Measurements from ENCODE around the gene ZMYND12.

Gene ZMYND12

GRCh38 chr1:42430286-42431135 lies 25.3 kb downstream of the ZMYND12 start:
- peak; percentile 16 for DNase-seq (ENCODE audit: low spot score)
- in situ Hi-C loops (cut with MboI; ENCODE audit: low pct_unique_long_range_greater_than_20kb, low sequenced_read_pairs, unreplicated experiment), result no loop called here
- TF ChIP-seq CTCF (IDR thresholded peaks at IDR 0.05; ENCODE audit: extremely low read depth, insufficient read depth, missing control alignments), result no peak

- no peak for TF ChIP-seq CTCF (IDR thresholded peaks at IDR 0.05; ENCODE audit: extremely low read depth, insufficient read depth, missing control alignments)
- in situ Hi-C loops (cut with MboI; ENCODE audit: low pct_unique_long_range_greater_than_20kb, low sequenced_read_pairs, unreplicated experiment), result no loop called here
- DNase-seq (ENCODE audit: low spot score), result no peak
Measured at GRCh38 chr1:42429603-42430002, 26.2 kb downstream of the ZMYND12 start.

- in situ Hi-C loops (cut with MboI; ENCODE audit: low pct_unique_long_range_greater_than_20kb, low sequenced_read_pairs, unreplicated experiment), result no loop called here
- no peak for DNase-seq (ENCODE audit: low spot score)
- TF ChIP-seq CTCF (IDR thresholded peaks at IDR 0.05; ENCODE audit: extremely low read depth, insufficient read depth, missing control alignments), result no peak
Measured at GRCh38 chr1:42427240-42427639, 28.6 kb downstream of the ZMYND12 start.

- TF ChIP-seq CTCF (IDR thresholded peaks at IDR 0.05; ENCODE audit: extremely low read depth, insufficient read depth, missing control alignments), result no peak
- DNase-seq (ENCODE audit: low spot score), result no peak
- in situ Hi-C loops (cut with MboI; ENCODE audit: low pct_unique_long_range_greater_than_20kb, low sequenced_read_pairs, unreplicated experiment), result no loop called here
Measured at GRCh38 chr1:42424201-42424600, 31.6 kb downstream of the ZMYND12 start.

GRCh38 chr1:42423681-42424080 lies 32.1 kb downstream of the ZMYND12 start:
- no peak for DNase-seq (ENCODE audit: low spot score)
- in situ Hi-C loops (cut with MboI; ENCODE audit: low pct_unique_long_range_greater_than_20kb, low sequenced_read_pairs, unreplicated experiment), result no loop called here
- TF ChIP-seq CTCF (IDR thresholded peaks at IDR 0.05; ENCODE audit: extremely low read depth, insufficient read depth, missing control alignments), result no peak

- TF ChIP-seq CTCF (IDR thresholded peaks at IDR 0.05; ENCODE audit: extremely low read depth, insufficient read depth, missing control alignments), result no peak
- in situ Hi-C loops (cut with MboI; ENCODE audit: low pct_unique_long_range_greater_than_20kb, low sequenced_read_pairs, unreplicated experiment), result no loop called here
- no peak for DNase-seq (ENCODE audit: low spot score)
Measured at GRCh38 chr1:42422737-42423136, 33.1 kb downstream of the ZMYND12 start.
